Natural killer cell (primary cell): ENCODE measurements around the gene PPP1R16B. TPM values are rescaled to one million over a fixed set of nuclear protein-coding genes. Genes with fewer than 3 reads are reported as not detected.

Source experiments
- ATAC-seq, 3 donors: fragments of 150-1000 bp in 2 of 3; fragments of 200-7000 bp in 1 of 3; cut with Tn5 transposase; 1 replicate in 1 of 3; 2 replicates in 2 of 3; pipeline ENCODE4 v1.10.0; 2021; ENCODE audit warnings: mild to moderate bottlenecking in 2 of 3, moderate library complexity in 2 of 3
- DNase-seq, 2 donors: peaks; one replicate each; pipeline versions ENCODE4 v3.0.0 to v3.0.0-alpha.2; 2013 to 2021; ENCODE audit warnings: mixed read lengths in 1 of 2
- H3K27ac ChIP-seq: one replicate; pipeline ENCODE4 v1.5.1; 2013; ENCODE audit warnings: mild to moderate bottlenecking, low read length
- H3K27me3 ChIP-seq: one replicate; pipeline ENCODE4 v1.6.1; 2013; ENCODE audit warnings: low read length; ENCODE audit not compliant: control insufficient read depth, insufficient read depth
- H3K36me3 ChIP-seq: one replicate; pipeline ENCODE4 v1.6.1; 2013; ENCODE audit warnings: low read length; ENCODE audit not compliant: control insufficient read depth, insufficient read depth
- H3K4me1 ChIP-seq: one replicate; pipeline ENCODE4 v1.6.1; 2013; ENCODE audit warnings: low read length; ENCODE audit not compliant: control insufficient read depth, insufficient read depth
- H3K4me3 ChIP-seq: one replicate; pipeline ENCODE4 v1.5.1; 2013; ENCODE audit warnings: low read length
- H3K9me3 ChIP-seq: one replicate; pipeline ENCODE4 v1.6.1; 2013; ENCODE audit warnings: low read length; ENCODE audit not compliant: control insufficient read depth, insufficient read depth
- H3K27ac Mint-ChIP-seq, 2 donors: one replicate each; pipeline ENCODE4 v1.8.0; 2022; ENCODE audit warnings: mild to moderate bottlenecking in 2 of 2, mixed read lengths in 2 of 2, moderate library complexity in 1 of 2
- H3K27me3 Mint-ChIP-seq, 2 donors: one replicate each; pipeline ENCODE4 v1.8.0; 2022; ENCODE audit warnings: low read depth in 2 of 2, mixed read lengths in 2 of 2
- H3K36me3 Mint-ChIP-seq: one replicate; pipeline ENCODE4 v1.8.0; 2022; ENCODE audit warnings: mixed read lengths
- H3K4me1 Mint-ChIP-seq, 2 donors: one replicate each; pipeline ENCODE4 v1.8.0; 2022; ENCODE audit warnings: mixed read lengths in 2 of 2
- H3K4me3 Mint-ChIP-seq: one replicate; pipeline ENCODE4 v1.8.0; 2022; ENCODE audit warnings: mild to moderate bottlenecking, moderate library complexity, mixed read lengths
- H3K9me3 Mint-ChIP-seq, 2 donors: one replicate each; pipeline ENCODE4 v1.8.0; 2022; ENCODE audit warnings: mixed read lengths in 2 of 2
- CTCF ChIP-seq: fragments of 200-600 bp; IDR thresholded peaks from one replicate; pipeline ENCODE4 v1.8.0; 2022; ENCODE audit warnings: antibody characterized with exemption
- WGBS: methylation state at CpG from one replicate; pipeline ENCODE4 v1.1.7; 2013; ENCODE audit warnings: missing lambda C conversion rate; ENCODE audit not compliant: insufficient coverage; 5-methylcytosine and 5-hydroxymethylcytosine counted together
- intact Hi-C: fragments of 100-400 bp; cut with micrococcal nuclease; formaldehyde crosslinking; loops from one replicate; pipeline ENCODE4 v1.14.2; 2022
- total RNA-seq, 4 donors: library from RNA; stranded (reverse); fragments of 120-200 nt in 1 of 4; gene quantifications; one replicate each; pipeline versions ENCODE4 v1.2.3 to v1.2.4, GENCODE V29; 2013 to 2022

Gene PPP1R16B
- total RNA-seq, 3 donors from 2014 or later (not counting 1 experiment from before 2014, with no cell fraction given), result 52.0 to 62.3 (median 53.7) TPM

GRCh38 chr20:38870733-38871559 is 65.4 kb downstream of the PPP1R16B start:
- no peaks in the 10 kb centered on the region for H3K9me3 ChIP-seq
- peak overlapping the region; percentile 43 for H3K4me3 Mint-ChIP-seq
- WGBS, result 61% methylated on average over 12 of the region's 12 CpGs
- H3K27me3 Mint-ChIP-seq, result no peaks in the 10 kb centered on the region
- ATAC-seq (no peak), DNase-seq (peak in 1 of 2 donors; percentile 66)
- no peak overlapping the region for H3K4me3 ChIP-seq
- peak overlapping the region; percentile 56 for H3K27ac ChIP-seq
- H3K36me3 Mint-ChIP-seq, result no peaks in the 10 kb centered on the region
- H3K4me1 ChIP-seq, result peaks cover 75% of the 10 kb centered on the region
- peak overlapping the region; percentile 99 for H3K27ac Mint-ChIP-seq
- TF ChIP-seq CTCF, result no peak
- H3K4me1 Mint-ChIP-seq, result peaks cover 64 to 87% of the 10 kb centered on the region in 2 donors
- no peaks in the 10 kb centered on the region for H3K36me3 ChIP-seq
- no peaks in the 10 kb centered on the region for H3K27me3 ChIP-seq
- no peaks in the 10 kb centered on the region for H3K9me3 Mint-ChIP-seq
- intact Hi-C loops, result no loop called here

GRCh38 chr20:38871560-38871953 is 66.1 kb downstream of the PPP1R16B start:
- Histone ChIP-seq H3K9me3 (no peaks in the 10 kb centered on the region), H3K4me1 (peaks cover 75% of the 10 kb centered on the region), H3K27ac (peak overlapping the region; percentile 94), H3K27me3 (no peaks in the 10 kb centered on the region), H3K4me3 (no peak overlapping the region), H3K36me3 (no peaks in the 10 kb centered on the region)
- no peak for ATAC-seq
- no peak for DNase-seq
- Mint-ChIP-seq H3K9me3 (no peaks in the 10 kb centered on the region), H3K4me1 (peaks cover 67 to 87% of the 10 kb centered on the region in 2 donors), H3K27me3 (no peaks in the 10 kb centered on the region), H3K4me3 (peak overlapping the region; percentile 87), H3K27ac (peak overlapping the region; percentile 99), H3K36me3 (no peaks in the 10 kb centered on the region)
- WGBS, result 38% methylated on average over 3 of the region's 3 CpGs
- no peak for TF ChIP-seq CTCF
- intact Hi-C loops, result no loop called here

DNA sequence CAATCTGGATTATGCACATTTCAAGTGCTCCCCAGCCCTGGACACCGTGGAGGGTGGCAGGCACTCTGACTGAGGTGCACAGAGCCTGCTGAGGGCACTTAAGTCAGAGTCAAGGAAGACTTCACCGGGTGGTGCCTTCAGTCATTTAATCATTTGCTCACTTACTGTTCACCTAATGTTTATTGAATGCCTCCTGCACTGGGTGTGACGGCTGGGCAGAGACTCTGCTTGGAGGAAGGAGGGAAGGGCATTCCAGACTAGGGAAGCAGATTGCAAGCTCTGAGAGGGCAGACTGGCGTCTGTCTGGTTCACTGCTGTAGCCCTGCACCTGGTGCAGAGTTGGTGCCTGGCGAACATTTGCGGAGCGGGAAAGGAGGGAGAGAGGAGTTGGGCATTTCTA is 66.5 kb downstream of the PPP1R16B start:
- no peaks in the 10 kb centered on the region for H3K27me3 Mint-ChIP-seq
- H3K27ac ChIP-seq, result peak overlapping the region; percentile 94
- no peak overlapping the region for H3K4me3 ChIP-seq
- H3K27me3 ChIP-seq, result no peaks in the 10 kb centered on the region
- no peaks in the 10 kb centered on the region for H3K36me3 Mint-ChIP-seq
- DNase-seq, result no peak
- 78% methylated on average over 7 of the region's 7 CpGs for WGBS
- intact Hi-C loops, result no loop called here
- no peaks in the 10 kb centered on the region for H3K36me3 ChIP-seq
- H3K4me3 Mint-ChIP-seq, result peak overlapping the region; percentile 87
- H3K9me3 Mint-ChIP-seq, result no peaks in the 10 kb centered on the region
- ATAC-seq, result no peak
- no peak for TF ChIP-seq CTCF
- peaks cover 71% of the 10 kb centered on the region for H3K4me1 ChIP-seq
- peak overlapping the region; percentile 99 for H3K27ac Mint-ChIP-seq
- peaks cover 72 to 86% of the 10 kb centered on the region in 2 donors for H3K4me1 Mint-ChIP-seq
- H3K9me3 ChIP-seq, result no peaks in the 10 kb centered on the region
